ELF-1 (cell line): ENCODE data around the gene SDK1.
"Not testable (repeated sequence)": the region's sequence is repeated elsewhere in the genome, so short reads cannot be mapped to it uniquely, and the experiment has no call there.

Experiments
- DNase-seq: peaks from one replicate; pipeline ENCODE4 v3.0.0-alpha.2; 2016; ENCODE audit warnings: low read depth, low spot score

Gene SDK1

DNA sequence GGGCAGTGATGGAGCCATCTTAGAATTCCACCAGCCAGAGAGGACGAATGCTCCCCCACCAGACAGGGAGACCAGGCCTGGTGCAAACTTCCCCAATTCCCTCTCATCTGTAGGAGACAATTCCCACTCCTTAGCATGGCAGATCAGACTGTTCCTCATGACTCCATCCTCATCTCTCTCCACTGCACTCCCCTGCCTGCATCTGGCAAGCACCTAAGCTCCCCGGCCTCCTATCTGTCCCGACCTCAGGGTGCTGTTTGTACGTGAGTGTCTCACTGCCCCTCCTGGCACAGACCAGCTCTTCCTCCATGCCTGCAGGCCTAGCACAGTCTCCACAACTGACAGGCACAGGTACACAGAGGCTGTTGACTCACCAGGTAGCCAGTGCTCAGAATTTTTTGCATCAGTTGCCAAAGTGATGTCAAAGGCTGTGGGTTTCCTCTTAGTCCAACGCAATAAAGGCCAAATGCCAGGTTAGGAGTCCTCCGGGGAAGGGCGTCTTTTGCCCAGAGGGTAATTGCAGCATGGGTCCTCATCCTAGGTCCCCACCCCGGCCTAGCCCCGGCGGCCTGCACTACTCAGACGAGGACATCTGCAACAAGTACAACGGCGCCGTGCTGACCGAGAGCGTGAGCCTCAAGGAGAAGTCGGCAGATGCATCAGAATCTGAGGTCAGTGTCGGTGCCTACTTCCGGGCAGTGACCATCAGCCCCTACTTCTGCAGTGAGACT is 944.2 kb downstream of the SDK1 start:
- DNase-seq = no peak

DNA sequence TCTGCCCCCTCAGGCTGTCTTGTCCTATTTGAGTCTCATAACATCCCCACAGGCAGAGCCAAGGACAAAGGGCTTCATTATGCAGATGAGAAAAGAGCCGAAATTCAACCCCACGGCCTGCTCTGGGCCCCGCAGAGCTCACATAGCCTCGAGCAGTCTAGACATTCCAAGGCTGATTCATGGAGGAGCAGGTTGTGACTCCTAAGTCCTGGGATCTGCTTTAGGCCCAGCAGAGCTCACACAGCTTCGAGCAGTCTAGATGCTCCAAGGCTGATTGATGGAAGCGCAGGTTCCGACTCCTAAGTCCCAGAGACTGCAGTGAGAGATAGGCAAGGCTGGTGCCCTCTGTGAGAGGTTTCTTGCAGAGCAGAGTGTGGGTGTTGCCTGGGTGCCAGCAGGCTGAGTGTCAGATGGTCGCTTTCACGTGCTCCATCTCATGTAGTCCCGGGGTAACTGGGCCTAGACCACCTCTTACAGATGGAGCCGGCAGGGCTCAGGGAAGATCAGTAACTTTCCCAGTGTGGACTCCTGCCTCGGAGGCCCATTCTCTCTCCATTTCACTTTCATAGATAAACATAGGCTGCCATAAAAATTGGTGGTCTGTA is 944.9 kb downstream of the SDK1 start:
- DNase-seq = peak; percentile 97

DNA sequence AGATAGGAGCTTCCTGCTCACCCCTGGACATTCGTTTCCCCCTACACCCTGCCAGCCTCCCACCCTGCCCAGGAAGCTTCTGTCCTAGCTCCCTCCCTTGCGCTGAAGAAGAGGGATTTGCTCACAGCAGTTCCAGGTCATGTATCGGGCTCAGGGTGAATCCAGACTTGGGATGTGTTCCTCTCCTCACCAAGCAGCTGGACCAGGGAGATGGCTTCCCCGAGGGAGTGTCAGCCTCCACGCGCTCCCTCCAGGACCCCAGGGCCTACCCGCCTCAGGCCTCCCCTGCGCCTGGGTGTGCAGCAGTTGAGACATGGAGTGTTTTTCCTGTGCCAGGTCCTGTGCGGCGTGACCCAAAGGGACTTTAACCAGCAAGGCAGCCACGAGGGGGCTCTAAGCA is 945.5 kb downstream of the SDK1 start:
- DNase-seq = peak; percentile 19

DNA sequence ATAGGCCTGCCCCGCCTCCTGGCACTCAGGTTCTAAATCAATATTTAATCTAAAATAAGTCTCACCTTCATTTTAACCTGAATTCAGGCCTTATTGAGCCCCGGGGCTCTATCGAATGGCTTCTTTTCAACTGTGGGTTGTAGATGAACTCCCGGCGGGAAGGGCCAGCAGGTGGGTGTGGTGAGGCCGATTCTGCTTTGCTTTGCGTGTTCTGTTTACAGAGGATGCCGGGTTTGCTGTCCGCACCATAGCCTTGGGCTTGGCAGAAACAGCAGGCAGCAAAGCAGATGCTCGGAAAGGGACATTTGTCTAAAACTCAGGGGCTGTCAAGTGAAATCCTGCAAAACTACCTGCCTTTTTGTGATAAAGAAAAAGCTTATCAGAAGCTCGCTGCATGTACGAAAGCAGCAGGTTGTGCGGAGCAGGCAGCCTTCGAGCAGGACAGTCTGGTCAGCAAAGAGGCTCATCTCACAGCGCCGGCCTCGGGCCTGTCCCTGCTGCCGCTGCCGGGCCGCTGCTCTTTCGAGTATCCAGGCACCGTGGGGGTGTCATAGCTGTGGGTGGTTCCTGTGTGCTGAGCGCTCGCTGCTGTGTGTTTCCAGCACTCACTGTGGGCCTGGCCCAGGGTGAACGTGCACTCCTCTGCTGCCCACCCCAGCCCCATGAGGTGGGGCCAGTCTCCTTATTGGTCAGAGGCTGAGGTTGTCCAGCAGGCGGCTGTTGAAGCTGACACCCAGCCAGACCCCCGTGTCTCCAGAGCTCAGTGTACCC is 946.2 kb downstream of the SDK1 start:
- peak; percentile 62 for DNase-seq

DNA sequence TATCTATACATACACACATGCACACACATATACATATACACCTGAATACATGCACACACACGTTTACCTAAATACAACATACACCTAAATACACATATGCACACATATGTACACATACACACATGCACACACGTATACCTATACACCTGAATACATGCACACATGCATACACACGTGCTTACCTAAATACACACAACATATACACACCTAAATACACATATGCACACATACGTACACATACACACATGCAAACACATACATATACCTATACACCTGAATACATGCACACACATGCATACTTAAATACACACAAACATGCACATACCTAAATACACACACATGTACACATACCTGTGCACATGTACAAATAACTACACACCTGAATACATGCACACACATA is 947.2 kb downstream of the SDK1 start:
- DNase-seq = no peak

DNA sequence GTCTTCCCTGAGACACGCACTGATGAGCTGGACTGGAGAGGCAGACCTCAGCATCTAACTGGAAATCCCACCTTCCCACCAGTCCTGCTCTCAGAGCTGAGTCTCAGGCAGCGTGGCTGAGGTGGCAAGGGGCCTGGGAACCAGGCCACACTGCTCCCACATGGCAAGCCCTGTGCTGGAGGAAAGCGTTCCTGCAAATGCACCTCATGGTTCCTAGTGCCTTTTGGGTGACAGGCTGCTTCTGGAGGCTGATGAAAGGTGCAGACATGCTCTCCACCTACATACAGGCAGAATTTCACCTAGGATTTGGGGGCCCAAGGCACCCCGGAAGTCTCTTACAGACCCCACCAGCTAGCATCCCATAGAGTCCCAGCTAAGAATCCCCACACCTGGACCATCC is 948.2 kb downstream of the SDK1 start:
- no peak for DNase-seq

DNA sequence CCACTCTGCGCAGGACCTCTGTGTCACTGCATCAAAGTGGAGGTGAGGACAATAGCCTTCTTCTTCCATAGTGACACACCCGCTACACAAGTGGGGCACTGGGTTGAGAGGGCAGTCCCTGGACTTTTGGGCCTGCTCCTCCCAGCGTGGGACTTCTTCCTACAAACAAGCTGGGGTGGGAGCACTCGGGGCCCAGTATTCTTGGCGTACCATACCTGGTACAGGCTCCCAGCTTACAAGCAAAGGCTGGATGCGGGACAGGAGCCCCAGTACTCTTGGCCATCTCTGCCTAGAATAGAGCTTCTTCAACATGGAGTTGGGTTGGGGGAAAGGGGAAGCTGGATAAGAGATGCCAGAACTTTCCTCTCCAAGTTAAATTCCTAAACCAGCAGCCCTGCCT is 954.3 kb downstream of the SDK1 start:
- DNase-seq = no peak

DNA sequence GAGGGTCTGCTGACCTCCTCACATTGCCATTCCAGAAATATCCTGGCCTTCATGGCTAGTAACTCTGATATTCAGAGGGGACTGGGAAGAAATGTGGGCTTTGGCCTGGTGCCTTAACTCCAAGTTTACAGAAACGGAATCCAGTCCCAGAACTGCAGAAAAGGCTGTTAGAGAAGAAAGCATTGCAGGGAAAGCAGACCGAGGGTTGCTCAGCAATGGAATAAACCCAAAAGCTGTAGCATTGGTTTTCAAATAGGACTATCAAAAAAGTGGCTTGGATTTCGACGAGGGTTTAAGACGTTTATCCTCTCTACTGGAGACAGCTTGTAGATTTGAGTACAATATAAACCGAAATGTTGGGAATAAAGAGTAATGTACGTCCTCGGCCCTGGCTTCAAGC is 955.2 kb downstream of the SDK1 start:
- no peak for DNase-seq

DNA sequence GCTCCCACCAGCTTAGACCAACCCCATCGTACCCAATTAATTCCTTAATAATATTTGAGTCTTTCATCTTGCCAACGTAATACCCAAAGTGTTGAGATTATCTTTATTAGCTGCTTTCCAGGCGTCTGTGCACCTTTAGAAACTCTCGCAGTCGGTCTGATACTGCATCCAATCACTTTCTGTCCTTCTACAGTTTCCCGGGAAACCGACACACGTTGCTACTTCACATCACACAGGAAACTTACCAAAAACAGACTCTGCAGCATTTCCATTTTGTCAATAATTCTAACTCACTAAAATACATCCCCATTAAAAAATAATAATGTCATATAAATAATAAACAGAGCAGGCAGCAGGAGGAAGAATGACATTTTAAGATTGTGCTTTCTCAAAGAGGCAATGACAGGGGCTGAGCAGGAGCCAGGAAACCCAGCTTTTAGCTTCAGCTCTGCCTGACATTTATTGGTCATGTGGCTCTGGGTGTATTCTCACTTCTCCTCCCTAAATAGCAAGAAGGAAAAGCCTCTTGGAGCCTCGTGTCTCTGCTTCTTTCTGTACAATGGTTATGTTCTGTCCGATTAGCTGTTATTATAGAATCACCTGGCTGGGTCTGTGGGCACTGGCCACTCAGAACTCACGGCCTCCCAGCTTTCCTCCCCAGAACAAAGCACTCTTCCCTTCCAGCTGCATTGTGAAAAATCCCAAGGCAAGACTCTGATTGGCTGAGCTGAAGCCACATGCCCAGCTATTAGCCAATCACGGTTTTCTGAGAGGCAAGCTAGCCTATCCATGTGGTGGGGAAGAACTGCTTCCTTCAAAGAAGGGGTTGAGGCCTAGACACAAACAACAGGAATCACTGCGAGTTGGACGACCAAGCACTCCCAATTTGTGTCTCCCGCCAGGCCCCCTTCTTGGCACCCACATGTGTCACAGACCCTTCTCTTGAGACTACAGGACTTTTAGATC is 956.4 kb downstream of the SDK1 start:
- no peak for DNase-seq

DNA sequence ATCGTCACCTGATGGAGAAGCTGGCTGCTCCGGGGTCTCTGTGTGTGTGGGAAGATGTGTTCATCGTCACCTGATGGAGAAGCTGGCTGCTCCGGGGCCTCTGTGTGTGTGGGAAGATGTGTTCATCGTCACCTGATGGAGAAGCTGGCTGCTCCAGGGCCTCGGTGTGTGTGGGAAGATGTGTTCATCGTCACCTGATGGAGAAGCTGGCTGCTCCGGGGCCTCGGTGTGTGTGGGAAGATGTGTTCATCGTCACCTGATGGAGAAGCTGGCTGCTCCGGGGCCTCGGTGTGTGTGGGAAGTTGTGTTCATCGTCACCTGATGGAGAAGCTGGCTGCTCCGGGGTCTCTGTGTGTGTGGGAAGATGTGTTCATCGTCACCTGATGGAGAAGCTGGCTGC is 959.1 kb downstream of the SDK1 start:
- not testable (repeated sequence) for DNase-seq

DNA sequence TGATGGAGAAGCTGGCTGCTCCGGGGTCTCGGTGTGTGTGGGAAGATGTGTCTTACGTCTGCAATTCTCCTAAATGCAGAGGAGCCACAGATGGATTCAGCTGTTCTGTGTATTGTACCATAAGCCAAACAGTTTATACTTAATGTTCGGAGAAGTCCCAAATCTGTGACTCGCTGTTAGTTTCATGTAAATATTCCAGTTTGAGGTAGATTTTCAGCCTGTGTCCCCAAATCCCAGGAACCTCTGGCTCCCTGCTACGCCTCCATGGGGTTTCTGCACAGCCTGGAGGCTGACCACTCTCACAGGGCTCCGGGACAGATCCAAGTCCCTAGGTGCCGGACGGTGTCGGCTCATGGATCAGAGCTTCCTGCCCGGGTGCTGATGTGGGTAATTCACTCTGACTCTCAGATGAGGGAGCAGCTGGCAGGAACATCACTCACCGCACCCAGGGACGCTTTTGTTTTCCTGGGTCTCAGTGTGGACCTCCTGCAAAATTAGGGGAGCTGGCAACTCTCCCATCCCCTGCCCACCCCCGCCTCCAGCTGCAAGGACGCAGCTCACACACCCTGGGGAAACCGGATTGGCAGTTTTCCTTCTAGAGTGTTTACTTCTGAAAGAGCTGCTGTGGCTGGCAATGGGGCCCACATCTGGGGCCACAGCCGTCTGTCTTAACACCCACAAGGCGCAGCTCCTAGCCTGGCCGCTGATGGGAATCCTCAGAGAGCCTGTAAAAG is 960.0 kb downstream of the SDK1 start:
- DNase-seq = no peak

DNA sequence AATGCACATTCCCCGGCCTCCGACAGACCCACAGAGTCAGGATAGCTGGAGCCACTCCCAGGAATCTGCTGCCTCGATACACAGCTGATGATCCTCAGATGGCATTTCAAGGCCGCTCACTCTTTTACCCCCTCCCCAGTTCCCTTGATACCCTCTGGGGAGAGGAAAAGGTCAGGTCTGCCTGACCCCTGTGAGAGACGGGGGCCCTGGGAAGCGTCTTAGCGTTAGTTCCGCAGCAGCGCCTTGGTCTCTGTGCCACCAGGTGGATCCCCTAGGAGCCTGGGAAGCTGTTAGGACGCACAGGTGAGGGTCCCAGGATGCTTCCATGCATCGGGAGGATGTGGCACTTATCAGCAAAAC is 960.5 kb downstream of the SDK1 start:
- no peak for DNase-seq

DNA sequence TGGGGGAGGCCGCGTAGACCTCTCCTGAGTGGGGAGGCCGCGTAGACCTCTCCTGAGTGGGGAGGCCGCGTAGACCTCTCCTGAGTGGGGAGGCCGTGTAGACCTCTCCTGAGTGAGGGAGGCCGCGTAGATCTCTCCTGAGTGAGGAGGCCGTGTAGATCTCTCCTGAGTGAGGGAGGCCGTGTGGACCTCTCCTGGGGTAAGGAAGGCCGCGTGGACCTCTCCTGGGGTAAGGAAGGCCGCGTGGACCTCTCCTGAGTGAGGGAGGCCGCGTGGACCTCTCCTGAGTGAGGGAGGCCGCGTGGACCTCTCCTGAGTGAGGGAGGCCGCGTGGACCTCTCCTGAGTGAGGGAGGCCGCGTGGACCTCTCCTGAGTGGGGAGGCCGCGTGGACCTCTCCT is 963.2 kb downstream of the SDK1 start:
- DNase-seq = not testable (repeated sequence)

DNA sequence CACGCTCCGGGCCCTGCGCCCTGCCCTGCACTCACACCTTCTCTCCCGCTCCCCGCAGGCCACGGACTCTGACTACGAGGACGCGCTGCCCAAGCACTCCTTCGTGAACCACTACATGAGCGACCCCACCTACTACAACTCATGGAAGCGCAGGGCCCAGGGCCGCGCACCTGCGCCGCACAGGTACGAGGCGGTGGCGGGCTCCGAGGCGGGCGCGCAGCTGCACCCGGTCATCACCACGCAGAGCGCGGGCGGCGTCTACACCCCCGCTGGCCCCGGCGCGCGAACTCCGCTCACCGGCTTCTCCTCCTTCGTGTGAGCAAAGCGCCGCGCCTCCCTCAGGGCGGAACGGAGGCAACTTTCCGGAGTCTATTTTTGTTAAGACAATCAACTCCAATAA is 964.0 kb downstream of the SDK1 start:
- peak; percentile 35 for DNase-seq

DNA sequence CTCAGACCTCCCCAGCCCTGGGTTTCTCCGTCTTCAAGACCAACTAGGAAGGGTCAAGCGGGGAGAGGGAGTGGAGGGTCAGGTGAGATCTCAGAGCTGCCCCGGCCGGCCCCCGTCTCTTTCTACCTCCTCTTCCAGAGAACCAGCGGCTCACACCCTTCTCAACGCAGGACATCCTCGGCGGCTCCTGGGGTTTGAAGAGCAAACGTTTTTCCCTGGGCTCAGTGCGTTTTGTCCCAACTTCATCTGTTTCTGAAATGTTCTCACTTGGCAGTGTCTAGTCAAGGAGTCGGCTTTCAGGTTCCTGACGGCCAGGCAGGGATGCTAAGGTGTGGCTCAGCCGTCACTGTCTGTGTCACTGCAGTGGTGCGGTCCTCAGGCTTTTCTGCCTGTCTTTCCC is 964.6 kb downstream of the SDK1 start:
- peak; percentile 18 for DNase-seq

DNA sequence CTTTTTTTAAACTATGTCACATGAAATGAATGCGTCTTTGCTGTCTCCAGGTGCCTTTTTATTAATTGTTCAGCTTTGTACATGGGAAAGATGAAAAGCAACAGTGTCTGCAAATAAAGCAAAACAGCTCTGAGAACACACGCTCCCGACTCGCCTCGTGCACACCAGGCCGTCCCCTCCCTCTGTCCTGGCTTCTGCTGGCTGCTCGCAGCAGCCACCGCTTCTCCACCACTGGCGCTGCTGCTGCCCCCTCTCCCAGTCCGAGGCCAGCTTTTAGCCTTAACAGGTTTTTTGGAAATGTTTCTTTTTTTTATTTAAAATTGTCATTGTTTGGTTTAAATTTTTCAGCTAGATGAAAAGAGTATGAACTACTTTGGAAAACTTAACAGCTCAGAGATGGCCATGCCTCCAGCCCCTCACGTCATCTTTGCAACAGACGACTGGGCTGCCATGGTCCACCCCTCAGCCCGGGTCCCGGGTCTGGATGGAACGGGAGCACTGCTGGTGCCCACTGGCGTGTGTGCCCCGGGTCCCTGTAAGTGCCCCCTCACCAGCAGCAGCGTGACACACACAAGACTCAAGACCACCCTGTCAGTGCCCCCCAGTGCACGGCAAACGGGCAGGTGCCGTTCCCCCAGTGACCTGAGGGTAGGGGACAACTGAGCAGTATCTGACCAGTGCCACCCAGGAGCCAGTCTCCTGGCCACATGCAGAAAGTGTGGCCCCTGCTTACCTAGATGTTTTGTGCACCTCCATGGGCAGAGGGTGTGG is 965.4 kb downstream of the SDK1 start:
- peak; percentile 37 for DNase-seq

DNA sequence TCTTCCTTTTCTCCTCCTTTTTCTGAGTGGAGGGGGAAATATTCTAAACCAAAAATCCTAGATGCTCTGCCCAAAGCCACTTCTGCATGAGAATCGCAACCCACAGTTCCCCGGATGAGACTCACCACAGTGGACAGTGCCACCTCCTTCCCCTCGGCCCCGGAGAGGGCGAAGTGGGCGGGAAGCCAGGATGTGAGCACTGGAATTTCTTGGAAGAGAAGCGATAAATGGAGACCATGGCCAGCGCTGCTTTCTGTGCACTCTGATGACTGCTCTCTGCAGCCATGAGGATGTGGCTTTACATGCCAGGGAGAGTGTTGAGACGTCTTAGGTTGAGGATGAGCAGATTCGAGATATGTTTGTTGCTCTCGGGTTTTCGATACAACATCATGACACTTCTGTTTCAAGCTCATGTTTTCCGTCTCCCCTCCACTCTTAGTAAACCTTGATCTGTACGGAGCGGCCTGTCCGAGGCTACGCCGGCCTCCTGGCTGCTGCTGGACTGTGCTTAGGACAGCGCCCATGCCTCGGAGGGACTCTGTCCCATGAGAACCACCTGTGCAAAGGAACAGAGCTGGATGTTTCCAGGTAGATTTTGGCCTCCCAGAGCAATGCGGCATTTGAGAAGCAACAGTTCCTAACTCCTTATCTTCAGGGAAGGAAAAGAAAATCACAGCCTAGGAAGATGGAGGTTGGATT is 966.4 kb downstream of the SDK1 start:
- no peak for DNase-seq

DNA sequence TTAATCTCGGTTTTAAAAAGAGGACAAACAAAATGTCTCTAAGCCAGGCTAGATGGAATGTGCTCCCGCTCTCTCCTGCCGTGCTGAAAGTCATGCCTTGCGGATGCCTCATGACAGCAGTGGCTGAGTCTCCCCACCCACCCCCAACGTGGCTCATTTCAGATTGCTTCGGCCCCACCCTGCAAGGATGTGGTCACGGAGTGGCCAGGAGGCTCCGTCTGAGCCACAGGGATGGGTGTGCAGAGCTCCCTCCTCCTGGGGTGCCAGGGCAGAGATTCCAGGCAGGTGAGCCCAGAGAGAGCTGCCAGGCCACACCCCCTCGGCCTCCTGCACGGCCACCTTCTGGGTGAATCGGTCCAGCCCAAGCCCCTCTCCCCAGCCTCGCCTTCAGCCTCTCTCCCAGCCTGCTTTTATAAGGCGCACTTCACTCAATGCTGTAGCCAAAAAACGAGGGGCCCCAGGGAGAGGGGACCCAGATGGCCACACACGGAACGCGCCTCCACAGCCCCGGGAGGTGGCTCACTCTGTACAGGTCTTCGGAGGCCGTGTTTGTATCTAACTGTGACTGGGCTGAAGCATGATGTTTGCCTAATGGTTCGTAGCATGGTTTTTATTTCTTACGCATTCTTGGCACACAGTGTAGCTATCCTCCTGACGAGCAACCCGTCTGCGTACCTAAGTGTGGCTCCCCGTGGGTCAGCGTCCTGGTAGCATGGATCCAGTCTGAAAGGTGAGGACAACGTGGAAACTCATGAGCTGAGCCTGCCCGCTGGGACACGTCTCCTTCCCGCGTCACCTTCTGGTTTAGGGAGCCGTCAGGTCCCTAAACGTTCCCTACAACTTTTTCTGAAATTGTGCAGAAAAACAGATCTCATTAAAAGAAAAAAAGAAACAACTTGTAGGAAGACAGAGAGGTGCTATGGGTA is 967.3 kb downstream of the SDK1 start:
- DNase-seq = no peak

DNA sequence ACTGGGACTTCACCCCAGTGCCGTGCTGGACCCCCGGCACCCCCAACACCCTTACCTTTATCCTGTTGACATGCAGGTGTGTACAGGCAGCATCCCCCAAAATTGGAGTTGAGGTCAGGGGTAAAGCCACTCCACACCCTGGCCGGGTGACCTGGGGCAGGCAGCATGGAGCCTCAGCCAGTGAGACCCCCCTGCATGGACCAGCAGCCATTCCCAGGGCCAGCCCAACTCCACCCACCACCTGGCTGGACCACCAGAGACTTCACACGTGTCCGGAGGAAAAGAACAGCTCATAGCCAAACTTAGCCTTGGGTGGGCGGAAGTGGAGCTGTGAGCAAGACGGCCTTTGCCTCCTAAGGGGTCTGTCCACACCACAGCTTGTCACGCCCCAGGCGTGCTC is 968.0 kb downstream of the SDK1 start:
- DNase-seq = no peak
